ENCODE measurements around the gene CDK4.

DNA sequence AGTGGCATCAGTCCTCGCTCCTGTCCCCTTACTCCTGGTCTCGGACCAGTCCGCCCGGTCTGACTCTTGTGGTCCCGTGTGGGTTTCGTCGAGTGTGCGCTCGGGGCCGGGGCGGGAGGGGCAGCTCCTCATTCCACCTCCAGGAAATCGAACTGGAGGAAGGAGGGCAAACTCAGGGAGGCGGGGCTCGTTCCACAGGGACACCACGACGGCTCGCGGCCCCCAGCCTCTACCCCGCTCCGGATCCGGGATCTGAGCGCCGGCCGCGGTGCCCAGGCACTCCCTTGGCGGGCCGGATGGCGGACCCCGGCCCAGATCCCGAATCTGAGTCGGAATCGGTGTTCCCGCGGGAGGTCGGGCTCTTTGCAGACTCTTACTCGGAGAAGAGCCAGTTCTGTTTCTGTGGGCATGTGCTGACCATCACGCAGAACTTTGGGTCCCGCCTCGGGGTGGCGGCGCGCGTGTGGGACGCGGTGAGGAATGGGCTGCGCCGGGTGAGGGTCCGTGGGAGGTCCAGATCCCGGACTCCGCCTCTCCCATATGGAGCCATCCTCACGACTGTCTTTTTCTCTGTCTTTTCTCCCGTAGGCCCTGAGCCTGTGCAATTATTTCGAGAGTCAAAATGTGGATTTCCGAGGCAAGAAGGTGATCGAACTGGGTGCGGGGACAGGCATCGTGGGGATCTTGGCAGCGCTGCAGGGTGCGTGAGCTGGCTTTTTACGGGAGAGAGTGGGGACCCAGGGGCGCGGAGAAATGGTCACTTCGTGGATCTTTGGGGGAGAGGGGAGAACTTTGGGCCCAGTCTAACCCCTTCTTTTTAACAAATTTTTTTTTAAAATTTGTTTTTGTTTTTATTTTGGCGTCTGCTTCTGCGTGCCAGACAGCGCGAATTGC is 20.6 kb upstream of the CDK4 start, which contains the start of gene EEF1AKMT3:
- TF ChIP-seq, protein P1, sequence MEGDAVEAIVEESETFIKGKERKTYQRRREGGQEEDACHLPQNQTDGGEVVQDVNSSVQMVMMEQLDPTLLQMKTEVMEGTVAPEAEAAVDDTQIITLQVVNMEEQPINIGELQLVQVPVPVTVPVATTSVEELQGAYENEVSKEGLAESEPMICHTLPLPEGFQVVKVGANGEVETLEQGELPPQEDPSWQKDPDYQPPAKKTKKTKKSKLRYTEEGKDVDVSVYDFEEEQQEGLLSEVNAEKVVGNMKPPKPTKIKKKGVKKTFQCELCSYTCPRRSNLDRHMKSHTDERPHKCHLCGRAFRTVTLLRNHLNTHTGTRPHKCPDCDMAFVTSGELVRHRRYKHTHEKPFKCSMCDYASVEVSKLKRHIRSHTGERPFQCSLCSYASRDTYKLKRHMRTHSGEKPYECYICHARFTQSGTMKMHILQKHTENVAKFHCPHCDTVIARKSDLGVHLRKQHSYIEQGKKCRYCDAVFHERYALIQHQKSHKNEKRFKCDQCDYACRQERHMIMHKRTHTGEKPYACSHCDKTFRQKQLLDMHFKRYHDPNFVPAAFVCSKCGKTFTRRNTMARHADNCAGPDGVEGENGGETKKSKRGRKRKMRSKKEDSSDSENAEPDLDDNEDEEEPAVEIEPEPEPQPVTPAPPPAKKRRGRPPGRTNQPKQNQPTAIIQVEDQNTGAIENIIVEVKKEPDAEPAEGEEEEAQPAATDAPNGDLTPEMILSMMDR (IDR thresholded peaks at IDR 0.05), result no peak
- TF ChIP-seq POLR2A (IDR thresholded peaks at IDR 0.05), result no peak

Measured in stomach (tissue), 4 donors.